Testis (tissue), 2 donors: ENCODE results near the gene PRKAB1.

ENCODE experiments used
- CTCF ChIP-seq, 3 experiments: fragments of 450-650 bp in 2 of 3; fragments of 200-600 bp in 1 of 3; sonication (generic) in 1 of 3; IDR thresholded peaks; one replicate each; pipeline ENCODE4 v1.5.1; 2016 to 2019; ENCODE audit warnings: antibody characterized with exemption in 3 of 3, mild to moderate bottlenecking in 2 of 3, moderate library complexity in 1 of 3
- POLR2A ChIP-seq: fragments of 450-650 bp; IDR thresholded peaks from one replicate; pipeline ENCODE4 v1.6.1; 2017; ENCODE audit warnings: antibody characterized with exemption, mild to moderate bottlenecking, moderate library complexity

- no peak for TF ChIP-seq CTCF (IDR thresholded peaks at IDR 0.05)
- no peak for TF ChIP-seq POLR2A
These were observed 35.8 kb upstream of the PRKAB1 start for GRCh38 chr12:119631930-119632678.
